GM23338 (cell line): Measurements from ENCODE around the gene RNF112. TPM values are rescaled to one million over a fixed set of nuclear protein-coding genes. Genes with fewer than 3 reads are reported as not detected.

Experiments used
- ATAC-seq: fragments of 200-7000 bp; cut with Tn5 transposase; 3 replicates; pipeline ENCODE4 v1.9.1; 2020
- DNase-seq: peaks from one replicate; pipeline ENCODE4 v3.0.0-alpha.2; 2015; ENCODE audit warnings: low spot score
- H2AFZ ChIP-seq: fragments of 200-600 bp; sonication (generic); 2 replicates; pipeline ENCODE4 v1.8.0; 2016; ENCODE audit warnings: antibody characterized with exemption, mild to moderate bottlenecking, moderate library complexity
- H3F3A ChIP-seq: fragments of 200-600 bp; sonication (generic); replicated peaks from 2 replicates; pipeline ENCODE4 v1.8.0; 2017; ENCODE audit warnings: antibody characterized with exemption, mixed run types, low read depth
- H3K27ac ChIP-seq: fragments of 200-600 bp; sonication (generic); 2 replicates; pipeline ENCODE4 v1.6.1; 2016; ENCODE audit warnings: low read depth
- H3K27me3 ChIP-seq: fragments of 200-600 bp; sonication (generic); 2 replicates; pipeline ENCODE4 v1.8.0; 2016; ENCODE audit warnings: mild to moderate bottlenecking, mixed run types, moderate library complexity; ENCODE audit not compliant: insufficient read depth
- H3K36me3 ChIP-seq: fragments of 200-600 bp; sonication (generic); 2 replicates; pipeline ENCODE4 v1.8.0; 2016; ENCODE audit warnings: mild to moderate bottlenecking; ENCODE audit not compliant: insufficient read depth
- H3K4me1 ChIP-seq: fragments of 200-600 bp; sonication (generic); 2 replicates; pipeline ENCODE4 v1.8.0; 2016; ENCODE audit warnings: mild to moderate bottlenecking, moderate library complexity; ENCODE audit not compliant: insufficient read depth
- H3K4me2 ChIP-seq: fragments of 200-600 bp; sonication (generic); 2 replicates; pipeline ENCODE4 v1.7.1; 2017; ENCODE audit warnings: mixed run types
- H3K4me3 ChIP-seq: fragments of 200-600 bp; sonication (generic); 2 replicates; pipeline ENCODE4 v1.6.1; 2016; ENCODE audit warnings: mixed run types
- H3K79me2 ChIP-seq: fragments of 200-600 bp; sonication (generic); replicated peaks from 2 replicates; pipeline ENCODE4 v1.8.0; 2017; ENCODE audit warnings: mild to moderate bottlenecking; ENCODE audit not compliant: insufficient read depth
- H3K9me2 ChIP-seq: fragments of 200-600 bp; sonication (generic); 2 replicates; pipeline ENCODE4 v1.8.0; 2017; ENCODE audit not compliant: insufficient read depth
- H4K20me1 ChIP-seq: fragments of 200-600 bp; sonication (generic); replicated peaks from 2 replicates; pipeline ENCODE4 v1.8.0; 2017; ENCODE audit warnings: mild to moderate bottlenecking; ENCODE audit not compliant: insufficient read depth
- H3K27ac Mint-ChIP-seq: 2 replicates; pipeline ENCODE4 v1.8.0; 2020; ENCODE audit warnings: inconsistent platforms, mild to moderate bottlenecking, moderate library complexity, mixed read lengths
- H3K27me3 Mint-ChIP-seq: 3 replicates; pipeline ENCODE4 v1.8.0; 2022; ENCODE audit warnings: low read depth, mild to moderate bottlenecking, moderate library complexity, mixed read lengths, inconsistent platforms; ENCODE audit not compliant: insufficient read depth, poor library complexity
- H3K36me3 Mint-ChIP-seq: 3 replicates; pipeline ENCODE4 v1.8.0; 2021; ENCODE audit warnings: low read depth, mild to moderate bottlenecking, inconsistent platforms, moderate library complexity, mixed read lengths
- H3K4me1 Mint-ChIP-seq: 3 replicates; pipeline ENCODE4 v1.8.0; 2020; ENCODE audit warnings: mild to moderate bottlenecking, inconsistent platforms, mixed read lengths
- H3K4me3 Mint-ChIP-seq: 3 replicates; pipeline ENCODE4 v1.8.0; 2021; ENCODE audit warnings: moderate library complexity, mild to moderate bottlenecking, inconsistent platforms, mixed read lengths
- H3K9me3 Mint-ChIP-seq: 3 replicates; pipeline ENCODE4 v1.8.0; 2020; ENCODE audit warnings: moderate library complexity, mild to moderate bottlenecking, inconsistent platforms, mixed read lengths
- EZH2phosphoT487 ChIP-seq: fragments of 200-600 bp; sonication (generic); IDR thresholded peaks from one replicate; pipeline ENCODE4 v1.8.1; 2018; ENCODE audit warnings: antibody characterized with exemption; ENCODE audit not compliant: unreplicated experiment
- JUNB ChIP-seq: IDR thresholded peaks from one replicate; pipeline ENCODE4 v1.6.1; 2016; ENCODE audit warnings: antibody characterized with exemption; ENCODE audit not compliant: unreplicated experiment
- NANOG ChIP-seq: IDR thresholded peaks from 2 replicates; pipeline ENCODE4 v1.6.1; 2016; ENCODE audit warnings: antibody characterized with exemption, borderline replicate concordance
- POLR2AphosphoS5 ChIP-seq: IDR thresholded peaks from 2 replicates; pipeline ENCODE4 v1.6.1; 2016; ENCODE audit warnings: antibody characterized with exemption, low read depth
- STAT1 ChIP-seq: IDR thresholded peaks from one replicate; pipeline ENCODE4 v1.6.1; 2016; ENCODE audit warnings: antibody characterized with exemption; ENCODE audit not compliant: unreplicated experiment
- ZNF331 ChIP-seq: fragments of 250-450 bp; sonication (Bioruptor Pico); IDR thresholded peaks from 2 replicates; pipeline ENCODE4 v1.5.0; 2020; ENCODE audit warnings: low read depth, mild to moderate bottlenecking, moderate library complexity
- polyA plus RNA-seq: library from polyadenylated mRNA; unstranded; fragments of >200 nt; fragmentation: Nextera tagmentation; extraction: Ambion mirVana; gene quantifications from 2 replicates; pipeline ENCODE4 v1.2.1, GENCODE V29; 2016
- total RNA-seq: library from RNA; depleted of rRNA; stranded (reverse); fragments of >200 nt; shearing (Covaris generic); gene quantifications from 2 replicates; pipeline ENCODE4 v1.2.3, GENCODE V29; 2014
- TF ChIP-seq, protein P1 (sequence below): fragments of 250-450 bp; sonication (Bioruptor Pico); IDR thresholded peaks from 2 replicates; pipeline ENCODE4 v1.5.0; 2020; ENCODE audit warnings: mild to moderate bottlenecking, moderate library complexity
- TF ChIP-seq, protein P2 (sequence below): IDR thresholded peaks from 2 replicates; pipeline ENCODE4 v1.6.1; 2016; ENCODE audit warnings: antibody characterized with exemption

The RNF112 gene
- total and polyA plus RNA-seq, 2 experiments from 2014 or later: 0.42 to 4.1 TPM

DNA sequence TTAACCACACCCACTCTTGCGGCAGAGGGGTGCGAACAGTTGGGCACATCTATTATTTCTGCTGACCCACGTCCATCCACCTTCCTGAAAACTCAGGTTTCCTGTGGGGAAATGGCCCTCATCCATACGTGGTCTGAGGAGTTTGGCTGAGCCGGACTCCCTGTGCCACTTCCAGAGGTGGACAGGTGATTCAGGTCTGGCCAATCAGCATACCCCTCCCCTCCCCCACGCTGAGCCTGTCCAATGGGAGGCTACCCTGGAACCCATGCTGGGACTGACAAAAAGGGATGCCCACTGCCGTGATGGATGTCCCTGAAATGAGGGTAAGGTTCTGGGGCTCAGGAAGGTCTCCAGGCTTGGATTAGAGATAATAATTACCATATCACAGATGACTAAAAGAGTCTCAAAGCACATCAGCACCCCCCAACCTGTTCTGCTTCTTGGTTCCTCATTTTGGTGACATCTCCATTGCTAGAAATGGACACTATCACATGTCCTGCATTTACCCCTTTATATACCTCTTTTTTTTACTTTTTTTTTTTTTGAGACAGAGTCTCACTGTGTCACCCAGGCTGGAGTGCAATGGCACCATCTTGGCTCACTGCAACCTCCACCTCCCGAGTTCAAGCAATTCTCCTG, 38.0 kb upstream of the RNF112 start (continued):
- TF ChIP-seq, protein P1, sequence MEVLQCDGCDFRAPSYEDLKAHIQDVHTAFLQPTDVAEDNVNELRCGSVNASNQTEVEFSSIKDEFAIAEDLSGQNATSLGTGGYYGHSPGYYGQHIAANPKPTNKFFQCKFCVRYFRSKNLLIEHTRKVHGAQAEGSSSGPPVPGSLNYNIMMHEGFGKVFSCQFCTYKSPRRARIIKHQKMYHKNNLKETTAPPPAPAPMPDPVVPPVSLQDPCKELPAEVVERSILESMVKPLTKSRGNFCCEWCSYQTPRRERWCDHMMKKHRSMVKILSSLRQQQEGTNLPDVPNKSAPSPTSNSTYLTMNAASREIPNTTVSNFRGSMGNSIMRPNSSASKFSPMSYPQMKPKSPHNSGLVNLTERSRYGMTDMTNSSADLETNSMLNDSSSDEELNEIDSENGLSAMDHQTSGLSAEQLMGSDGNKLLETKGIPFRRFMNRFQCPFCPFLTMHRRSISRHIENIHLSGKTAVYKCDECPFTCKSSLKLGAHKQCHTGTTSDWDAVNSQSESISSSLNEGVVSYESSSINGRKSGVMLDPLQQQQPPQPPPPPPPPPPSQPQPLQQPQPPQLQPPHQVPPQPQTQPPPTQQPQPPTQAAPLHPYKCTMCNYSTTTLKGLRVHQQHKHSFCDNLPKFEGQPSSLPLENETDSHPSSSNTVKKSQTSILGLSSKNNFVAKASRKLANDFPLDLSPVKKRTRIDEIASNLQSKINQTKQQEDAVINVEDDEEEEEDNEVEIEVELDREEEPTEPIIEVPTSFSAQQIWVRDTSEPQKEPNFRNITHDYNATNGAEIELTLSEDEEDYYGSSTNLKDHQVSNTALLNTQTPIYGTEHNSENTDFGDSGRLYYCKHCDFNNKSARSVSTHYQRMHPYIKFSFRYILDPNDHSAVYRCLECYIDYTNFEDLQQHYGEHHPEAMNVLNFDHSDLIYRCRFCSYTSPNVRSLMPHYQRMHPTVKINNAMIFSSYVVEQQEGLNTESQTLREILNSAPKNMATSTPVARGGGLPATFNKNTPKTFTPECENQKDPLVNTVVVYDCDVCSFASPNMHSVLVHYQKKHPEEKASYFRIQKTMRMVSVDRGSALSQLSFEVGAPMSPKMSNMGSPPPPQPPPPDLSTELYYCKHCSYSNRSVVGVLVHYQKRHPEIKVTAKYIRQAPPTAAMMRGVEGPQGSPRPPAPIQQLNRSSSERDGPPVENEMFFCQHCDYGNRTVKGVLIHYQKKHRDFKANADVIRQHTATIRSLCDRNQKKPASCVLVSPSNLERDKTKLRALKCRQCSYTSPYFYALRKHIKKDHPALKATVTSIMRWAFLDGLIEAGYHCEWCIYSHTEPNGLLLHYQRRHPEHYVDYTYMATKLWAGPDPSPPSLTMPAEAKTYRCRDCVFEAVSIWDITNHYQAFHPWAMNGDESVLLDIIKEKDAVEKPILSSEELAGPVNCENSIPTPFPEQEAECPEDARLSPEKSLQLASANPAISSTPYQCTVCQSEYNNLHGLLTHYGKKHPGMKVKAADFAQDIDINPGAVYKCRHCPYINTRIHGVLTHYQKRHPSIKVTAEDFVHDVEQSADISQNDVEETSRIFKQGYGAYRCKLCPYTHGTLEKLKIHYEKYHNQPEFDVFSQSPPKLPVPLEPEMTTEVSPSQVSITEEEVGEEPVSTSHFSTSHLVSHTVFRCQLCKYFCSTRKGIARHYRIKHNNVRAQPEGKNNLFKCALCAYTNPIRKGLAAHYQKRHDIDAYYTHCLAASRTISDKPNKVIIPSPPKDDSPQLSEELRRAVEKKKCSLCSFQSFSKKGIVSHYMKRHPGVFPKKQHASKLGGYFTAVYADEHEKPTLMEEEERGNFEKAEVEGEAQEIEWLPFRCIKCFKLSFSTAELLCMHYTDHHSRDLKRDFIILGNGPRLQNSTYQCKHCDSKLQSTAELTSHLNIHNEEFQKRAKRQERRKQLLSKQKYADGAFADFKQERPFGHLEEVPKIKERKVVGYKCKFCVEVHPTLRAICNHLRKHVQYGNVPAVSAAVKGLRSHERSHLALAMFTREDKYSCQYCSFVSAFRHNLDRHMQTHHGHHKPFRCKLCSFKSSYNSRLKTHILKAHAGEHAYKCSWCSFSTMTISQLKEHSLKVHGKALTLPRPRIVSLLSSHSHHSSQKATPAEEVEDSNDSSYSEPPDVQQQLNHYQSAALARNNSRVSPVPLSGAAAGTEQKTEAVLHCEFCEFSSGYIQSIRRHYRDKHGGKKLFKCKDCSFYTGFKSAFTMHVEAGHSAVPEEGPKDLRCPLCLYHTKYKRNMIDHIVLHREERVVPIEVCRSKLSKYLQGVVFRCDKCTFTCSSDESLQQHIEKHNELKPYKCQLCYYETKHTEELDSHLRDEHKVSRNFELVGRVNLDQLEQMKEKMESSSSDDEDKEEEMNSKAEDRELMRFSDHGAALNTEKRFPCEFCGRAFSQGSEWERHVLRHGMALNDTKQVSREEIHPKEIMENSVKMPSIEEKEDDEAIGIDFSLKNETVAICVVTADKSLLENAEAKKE (CRISPR knock-in tag): no peak
- TF ChIP-seq NANOG (no peak), EZH2phosphoT487 (no peak), STAT1 (no peak)

DNA sequence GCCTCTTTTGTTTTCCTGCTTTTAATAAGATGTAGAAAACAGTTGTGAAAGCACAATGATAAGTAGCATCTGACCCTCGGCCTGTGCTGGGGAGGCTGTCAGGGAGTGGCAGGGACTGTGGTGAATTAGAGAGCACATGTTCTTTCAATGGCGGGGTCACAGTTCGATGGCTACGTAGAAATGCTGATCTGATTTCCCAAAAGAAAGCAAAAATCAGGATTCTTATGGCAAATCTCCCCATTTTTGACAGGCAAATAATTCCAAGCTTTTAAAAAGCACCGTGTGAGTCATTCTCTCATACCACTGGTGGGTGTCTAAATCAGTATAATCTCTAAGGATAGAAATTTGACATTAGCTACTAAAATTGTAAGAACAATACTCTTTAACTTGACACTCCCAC, 36.9 kb upstream of the RNF112 start:
- DNase-seq: no peak
- Mint-ChIP-seq H3K27ac (no peak overlapping the region), H3K36me3 (peaks cover 2% of the 10 kb centered on the region), H3K27me3 (peaks cover 15% of the 10 kb centered on the region), H3K9me3 (no peaks in the 10 kb centered on the region; the same call in 2 of the 3 replicates), H3K4me1 (peaks cover 18% of the 10 kb centered on the region), H3K4me3 (no peak overlapping the region)
- Histone ChIP-seq H3K27ac (no peak overlapping the region), H3K9me2 (no peaks in the 10 kb centered on the region), H3K79me2 (peaks cover 13% of the 10 kb centered on the region), H3K4me3 (no peak overlapping the region), H3K27me3 (no peaks in the 10 kb centered on the region), H2AFZ (no peak overlapping the region), H3F3A (no peaks in the 10 kb centered on the region; the same call in 1 of the 2 replicates), H4K20me1 (no peaks in the 10 kb centered on the region), H3K4me2 (no peak overlapping the region), H3K4me1 (peaks cover 6% of the 10 kb centered on the region), H3K36me3 (no peaks in the 10 kb centered on the region)
- no peak for ATAC-seq
- TF ChIP-seq ZNF331 (CRISPR knock-in tag): no peak
- TF ChIP-seq, protein P1 (CRISPR knock-in tag): no peak
- TF ChIP-seq POLR2AphosphoS5: no peak
- TF ChIP-seq JUNB: no peak
- TF ChIP-seq, protein P2, sequence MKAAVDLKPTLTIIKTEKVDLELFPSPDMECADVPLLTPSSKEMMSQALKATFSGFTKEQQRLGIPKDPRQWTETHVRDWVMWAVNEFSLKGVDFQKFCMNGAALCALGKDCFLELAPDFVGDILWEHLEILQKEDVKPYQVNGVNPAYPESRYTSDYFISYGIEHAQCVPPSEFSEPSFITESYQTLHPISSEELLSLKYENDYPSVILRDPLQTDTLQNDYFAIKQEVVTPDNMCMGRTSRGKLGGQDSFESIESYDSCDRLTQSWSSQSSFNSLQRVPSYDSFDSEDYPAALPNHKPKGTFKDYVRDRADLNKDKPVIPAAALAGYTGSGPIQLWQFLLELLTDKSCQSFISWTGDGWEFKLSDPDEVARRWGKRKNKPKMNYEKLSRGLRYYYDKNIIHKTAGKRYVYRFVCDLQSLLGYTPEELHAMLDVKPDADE: no peak
